Small intestine (tissue), 7 donors: ENCODE results near the gene MIPEP. TPM values are rescaled to one million over a fixed set of nuclear protein-coding genes. Genes with fewer than 3 reads are reported as not detected.

Experiments
- DNase-seq, 2 donors: peaks; one replicate each; pipeline versions ENCODE4 v3.0.0 to v3.0.0-alpha.2; 2013
- FAIRE-seq: peaks from 2 replicates; lab custom pipeline; 2012; peaks lifted over from hg19 to GRCh38; lab: Jason Lieb, UNC
- H3K27ac ChIP-seq, 3 donors: one replicate each; pipeline ENCODE4 v1.5.1; 2013; ENCODE audit warnings: low read length in 2 of 3, mild to moderate bottlenecking in 2 of 3, control low read depth in 1 of 3, inconsistent platforms in 1 of 3, low read depth in 1 of 3, moderate library complexity in 1 of 3
- H3K27me3 ChIP-seq, 3 donors: one replicate each; pipeline ENCODE4 v1.6.1; 2013; ENCODE audit warnings: low read length in 3 of 3, inconsistent platforms in 1 of 3; ENCODE audit not compliant: control insufficient read depth in 3 of 3, insufficient read depth in 3 of 3
- H3K36me3 ChIP-seq, 3 donors: one replicate each; pipeline ENCODE4 v1.6.1; 2013; ENCODE audit warnings: low read length in 3 of 3, inconsistent platforms in 1 of 3, low read depth in 1 of 3, mild to moderate bottlenecking in 1 of 3, moderate library complexity in 1 of 3; ENCODE audit not compliant: control insufficient read depth in 3 of 3, insufficient read depth in 2 of 3
- H3K4me1 ChIP-seq, 3 donors: one replicate each; pipeline ENCODE4 v1.6.1; 2013; ENCODE audit warnings: low read length in 2 of 3, inconsistent platforms in 1 of 3, low read depth in 1 of 3, mild to moderate bottlenecking in 1 of 3, moderate library complexity in 1 of 3; ENCODE audit not compliant: control insufficient read depth in 3 of 3, insufficient read depth in 2 of 3
- H3K4me3 ChIP-seq, 3 donors: one replicate each; pipeline ENCODE4 v1.5.1; 2013; ENCODE audit warnings: low read length in 3 of 3, control low read depth in 1 of 3, inconsistent platforms in 1 of 3, low read depth in 1 of 3, mild to moderate bottlenecking in 1 of 3, moderate library complexity in 1 of 3
- H3K9me3 ChIP-seq, 2 donors: one replicate each; pipeline ENCODE4 v1.6.1; 2013; ENCODE audit warnings: low read depth in 1 of 2, low read length in 1 of 2; ENCODE audit not compliant: control insufficient read depth in 2 of 2, insufficient read depth in 1 of 2
- WGBS, 3 donors: extraction: QIAGEN DNeasy Blood & Tissue Kit; methylation state at CpG; one replicate each; pipeline ENCODE4 v1.1.7; 2013; 5-methylcytosine and 5-hydroxymethylcytosine counted together
- polyA plus RNA-seq, 4 donors: library from polyadenylated mRNA; stranded (reverse) in 3 of 4; unstranded in 1 of 4; fragments of 200-250 nt in 3 of 4; fragments of 120-200 nt in 1 of 4; gene quantifications; one replicate each; pipeline versions ENCODE4 v1.2.1 to v1.2.3, GENCODE V29; 2013
- donor health status: healthy with polysubstance abuse.
- donor health status: control.
- donor health status: control.
- donor health status: Bipolar disorder and iron deficiency.
- donor health status: healthy.

The MIPEP gene
- polyA plus RNA-seq, 4 donors, result 10.3 to 19.8 (median 18.8) TPM

DNA sequence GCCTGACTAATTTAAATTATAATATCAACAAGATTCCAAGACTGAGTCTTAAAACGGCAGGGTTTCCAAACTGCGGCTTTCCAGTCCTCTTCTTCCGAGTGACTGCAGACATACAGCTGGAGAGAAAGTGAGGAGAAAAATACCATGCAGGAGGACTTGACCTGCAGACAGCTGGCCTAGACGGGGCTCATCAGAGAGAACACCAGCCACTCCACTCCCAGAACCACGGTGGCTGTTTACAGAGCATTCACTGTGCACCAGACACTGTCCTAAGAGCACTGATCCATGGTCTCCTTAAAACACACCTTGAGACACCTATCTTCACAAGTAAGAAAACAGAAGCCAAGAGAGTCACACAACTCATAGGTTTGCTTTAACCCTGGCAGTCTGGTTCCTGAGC, 152.7 kb downstream of the MIPEP start:
- Histone ChIP-seq H3K9me3 (no peaks in the 10 kb centered on the region), H3K27me3 (no peaks in the 10 kb centered on the region), H3K36me3 (peaks cover 0 to 2% (median 0%) of the 10 kb centered on the region in 3 donors), H3K4me1 (no peaks in the 10 kb centered on the region), H3K4me3 (no peak overlapping the region), H3K27ac (no peak overlapping the region)
- DNase-seq, result no peak
- WGBS, 3 donors, result 76 to 89% (median 88%) methylated on average over 5 of the region's 5 CpGs
- FAIRE-seq, result no peak

- no peak overlapping the region for H3K27ac ChIP-seq
- WGBS, 3 donors, result 74 to 79% (median 77%) methylated on average over 2 of the region's 2 CpGs
- no peaks in the 10 kb centered on the region for H3K4me1 ChIP-seq
- H3K27me3 ChIP-seq, result no peaks in the 10 kb centered on the region
- peaks cover 0 to 2% (median 0%) of the 10 kb centered on the region in 3 donors for H3K36me3 ChIP-seq
- no peaks in the 10 kb centered on the region for H3K9me3 ChIP-seq
- FAIRE-seq, result no peak
- no peak overlapping the region for H3K4me3 ChIP-seq
- no peak for DNase-seq
Observed at GRCh38 chr13:23735329-23735728, 153.9 kb downstream of the MIPEP start.

- FAIRE-seq (no peak), DNase-seq (no peak)
- H3K36me3 ChIP-seq, result peaks cover 0 to 6% (median 2%) of the 10 kb centered on the region in 3 donors
- no peak overlapping the region for H3K27ac ChIP-seq
- H3K4me3 ChIP-seq, result no peak overlapping the region
- WGBS, 3 donors, result 93 to 97% (median 94%) methylated on average over 3 of the region's 3 CpGs
- no peaks in the 10 kb centered on the region for H3K9me3 ChIP-seq
- no peaks in the 10 kb centered on the region for H3K4me1 ChIP-seq
- H3K27me3 ChIP-seq, result no peaks in the 10 kb centered on the region
Observed at GRCh38 chr13:23731709-23732108, 157.5 kb downstream of the MIPEP start.

- no peak overlapping the region for H3K27ac ChIP-seq
- DNase-seq, result no peak
- peaks cover 0 to 6% (median 2%) of the 10 kb centered on the region in 3 donors for H3K36me3 ChIP-seq
- no peak overlapping the region for H3K4me3 ChIP-seq
- WGBS, 3 donors, result 42 to 70% (median 60%) methylated on average over 6 of the region's 6 CpGs
- no peaks in the 10 kb centered on the region for H3K9me3 ChIP-seq
- H3K27me3 ChIP-seq, result no peaks in the 10 kb centered on the region
- FAIRE-seq, result no peak
- H3K4me1 ChIP-seq, result no peaks in the 10 kb centered on the region
Observed at GRCh38 chr13:23730251-23730650, 158.9 kb downstream of the MIPEP start.

DNA sequence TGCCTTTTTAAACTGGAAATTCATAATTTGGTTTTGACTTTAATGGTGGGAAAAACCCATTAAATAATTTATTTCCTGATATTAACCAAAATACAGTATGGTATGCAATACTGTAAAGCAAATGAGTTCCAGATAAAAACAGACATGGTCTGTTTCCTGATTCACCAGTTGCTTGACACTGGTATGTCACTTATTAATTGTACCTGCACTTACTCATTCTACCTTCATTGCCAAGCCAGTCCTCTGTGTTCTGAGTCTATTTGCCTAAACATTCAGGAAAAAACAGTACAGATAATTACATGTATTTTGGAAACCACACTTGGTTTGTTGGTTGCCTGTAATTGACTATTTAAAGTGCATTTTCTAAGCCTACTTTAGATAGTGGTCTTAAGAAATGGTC, 159.7 kb downstream of the MIPEP start:
- Histone ChIP-seq H3K36me3 (peaks cover 0 to 4% (median 2%) of the 10 kb centered on the region in 3 donors), H3K4me1 (no peaks in the 10 kb centered on the region), H3K27ac (no peak overlapping the region), H3K27me3 (no peaks in the 10 kb centered on the region), H3K9me3 (no peaks in the 10 kb centered on the region), H3K4me3 (no peak overlapping the region)
- FAIRE-seq (no peak), DNase-seq (no peak)

- WGBS, 3 donors, result 95 to 100% (median 95%) methylated on average over 3 of the region's 3 CpGs
- Histone ChIP-seq H3K27me3 (no peaks in the 10 kb centered on the region), H3K9me3 (no peaks in the 10 kb centered on the region), H3K27ac (no peak overlapping the region), H3K4me1 (no peaks in the 10 kb centered on the region), H3K4me3 (no peak overlapping the region), H3K36me3 (peaks cover 0 to 4% (median 2%) of the 10 kb centered on the region in 3 donors)
- FAIRE-seq (no peak), DNase-seq (no peak)
Observed at GRCh38 chr13:23728807-23729206, 160.4 kb downstream of the MIPEP start.

GRCh38 chr13:23725922-23726321, 163.3 kb downstream of the MIPEP start:
- DNase-seq, result no peak
- Histone ChIP-seq H3K27me3 (no peaks in the 10 kb centered on the region), H3K9me3 (no peaks in the 10 kb centered on the region), H3K27ac (no peak overlapping the region), H3K4me3 (no peak overlapping the region), H3K36me3 (peaks cover 0 to 4% (median 2%) of the 10 kb centered on the region in 3 donors), H3K4me1 (no peaks in the 10 kb centered on the region)
- WGBS, 3 donors, result 92 to 93% (median 92%) methylated on average over 10 of the region's 10 CpGs
- no peak for FAIRE-seq

DNA sequence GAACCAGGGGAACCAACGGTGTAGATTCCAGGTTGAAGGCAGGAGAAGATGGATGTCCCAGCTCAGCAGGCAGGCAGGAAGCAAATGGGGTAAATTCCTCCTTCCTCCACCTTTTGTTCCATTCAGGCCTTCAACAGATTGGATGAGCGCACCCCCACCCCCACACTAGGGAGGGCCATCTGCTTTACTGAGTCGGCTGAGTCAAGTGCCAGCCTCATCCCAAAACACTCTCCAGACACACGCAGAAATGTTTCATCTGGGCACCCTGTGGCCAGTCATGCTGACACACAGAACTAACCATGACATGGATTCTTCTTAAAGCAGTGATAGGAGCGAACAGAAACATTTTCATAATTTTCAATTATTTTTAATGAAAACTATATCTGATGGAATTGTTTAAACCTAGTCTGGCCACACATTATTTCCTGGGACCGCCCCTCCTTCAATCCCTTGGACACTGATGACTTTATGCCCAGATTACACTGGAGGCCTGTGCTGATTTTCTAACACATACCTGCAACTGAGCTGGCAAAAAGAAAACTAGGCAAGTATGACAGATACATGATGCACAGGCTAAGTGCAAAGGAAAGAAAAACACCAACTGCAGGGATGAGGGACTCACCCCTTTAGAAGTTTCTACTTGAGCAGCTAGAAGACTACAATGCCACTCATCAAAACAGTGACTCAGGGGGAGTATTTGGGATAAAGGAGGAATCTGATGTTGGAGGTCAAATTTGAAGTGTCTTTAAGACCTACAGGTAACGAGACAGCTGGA, 164.8 kb downstream of the MIPEP start:
- no peak overlapping the region for H3K4me3 ChIP-seq
- WGBS, 3 donors, result 88 to 89% (median 88%) methylated on average over 6 to 7 of the region's 7 CpGs
- FAIRE-seq, result no peak
- no peaks in the 10 kb centered on the region for H3K9me3 ChIP-seq
- H3K36me3 ChIP-seq, result peaks cover 0 to 4% (median 2%) of the 10 kb centered on the region in 3 donors
- no peak for DNase-seq
- no peaks in the 10 kb centered on the region for H3K27me3 ChIP-seq
- H3K27ac ChIP-seq, result no peak overlapping the region
- H3K4me1 ChIP-seq, result no peaks in the 10 kb centered on the region

DNA sequence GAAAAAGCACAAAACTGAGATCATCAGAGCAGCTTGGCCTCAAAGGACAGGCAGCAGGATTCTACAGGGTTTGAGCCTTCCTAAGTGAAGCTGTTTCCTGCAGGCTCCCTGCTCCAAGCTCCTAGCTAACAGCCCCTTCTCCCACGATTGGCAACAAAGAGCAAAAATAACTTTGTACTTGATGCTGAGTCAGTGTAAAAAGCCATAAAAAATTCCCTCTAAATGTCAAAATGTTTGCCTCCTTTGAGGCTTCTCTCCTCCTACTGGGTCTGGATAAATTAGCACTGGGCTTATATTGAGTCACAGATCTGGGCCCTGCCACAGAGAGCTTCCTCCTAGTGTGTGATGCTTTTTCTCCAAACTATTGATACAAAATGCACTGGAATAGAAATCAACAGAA, 165.7 kb downstream of the MIPEP start:
- DNase-seq (no peak), FAIRE-seq (no peak)
- H3K9me3 ChIP-seq, result no peaks in the 10 kb centered on the region
- H3K27ac ChIP-seq, result no peak overlapping the region
- H3K4me1 ChIP-seq, result no peaks in the 10 kb centered on the region
- no peak overlapping the region for H3K4me3 ChIP-seq
- H3K27me3 ChIP-seq, result no peaks in the 10 kb centered on the region
- 42 to 68% (median 50%) methylated on average over 1 of the region's 1 CpG for whole genome bisulfite sequencing, 3 donors
- H3K36me3 ChIP-seq, result no peaks in the 10 kb centered on the region
